Measurements from ENCODE around the gene RANBP1. TPM values are rescaled to one million over a fixed set of nuclear protein-coding genes. Genes with fewer than 3 reads are reported as not detected.

The RANBP1 gene
- polyA plus RNA-seq, 1 donor: 190 TPM

GRCh38 chr22:20086101-20086599 is 29.8 kb upstream of the RANBP1 start:
- DNase-seq: no peak

GRCh38 chr22:20086763-20087162 is 29.1 kb upstream of the RANBP1 start:
- DNase-seq: no peak

- DNase-seq: no peak
Observed at GRCh38 chr22:20087319-20088262, 28.3 kb upstream of the RANBP1 start.

DNA sequence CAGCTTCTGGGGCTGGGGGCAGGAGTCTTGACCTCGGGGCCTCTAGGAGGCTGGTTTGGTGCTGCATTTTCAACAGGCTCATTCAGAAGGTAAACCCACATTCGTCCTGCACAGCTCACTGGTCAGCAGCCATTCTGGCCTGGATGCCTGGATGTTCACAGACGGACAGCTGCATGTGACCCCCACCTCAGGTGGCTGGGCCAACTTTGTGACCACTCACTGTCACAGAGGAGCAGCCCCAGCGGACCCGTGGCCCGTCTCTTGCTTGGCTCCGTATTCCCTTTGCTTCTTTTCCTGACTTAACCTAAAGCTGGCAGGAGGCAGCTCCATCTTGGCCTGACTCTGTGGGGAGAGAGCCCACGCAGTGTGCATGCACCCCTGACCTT is 27.6 kb upstream of the RANBP1 start:
- DNase-seq: no peak

DNA sequence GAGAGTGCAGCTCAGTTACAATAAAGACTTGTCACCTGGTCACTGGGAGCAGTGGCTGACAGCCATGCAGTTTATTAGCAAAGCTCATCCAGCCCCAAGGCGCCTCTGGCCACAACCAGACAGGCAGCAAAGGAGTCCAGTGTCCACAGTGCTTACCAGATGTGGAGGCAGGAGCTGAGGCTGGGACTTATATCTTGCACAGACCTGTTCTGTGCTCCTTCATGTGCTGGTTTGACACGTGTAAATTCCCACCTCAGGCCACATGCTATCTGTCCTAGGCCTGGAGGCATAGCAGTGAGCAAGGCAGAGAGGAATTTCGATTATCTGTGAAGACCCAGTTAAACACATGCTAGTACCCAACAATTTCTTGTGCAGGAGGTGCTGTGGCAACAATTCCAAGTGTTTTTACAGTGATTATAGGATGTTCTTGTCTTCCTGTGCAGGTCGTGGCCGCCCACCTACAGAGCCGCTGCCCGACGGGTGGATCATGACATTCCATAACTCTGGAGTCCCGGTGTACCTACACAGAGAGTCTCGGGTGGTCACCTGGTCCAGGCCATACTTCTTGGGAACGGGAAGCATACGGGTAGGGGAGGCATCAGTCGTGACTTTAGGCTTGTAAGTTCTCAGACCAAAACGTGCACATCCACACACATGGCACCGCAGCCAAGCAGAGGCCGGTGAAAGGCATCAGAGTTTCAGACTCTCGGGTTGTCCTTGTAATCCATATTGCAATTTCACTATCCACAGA is 26.5 kb upstream of the RANBP1 start:
- no peak for DNase-seq

DNA sequence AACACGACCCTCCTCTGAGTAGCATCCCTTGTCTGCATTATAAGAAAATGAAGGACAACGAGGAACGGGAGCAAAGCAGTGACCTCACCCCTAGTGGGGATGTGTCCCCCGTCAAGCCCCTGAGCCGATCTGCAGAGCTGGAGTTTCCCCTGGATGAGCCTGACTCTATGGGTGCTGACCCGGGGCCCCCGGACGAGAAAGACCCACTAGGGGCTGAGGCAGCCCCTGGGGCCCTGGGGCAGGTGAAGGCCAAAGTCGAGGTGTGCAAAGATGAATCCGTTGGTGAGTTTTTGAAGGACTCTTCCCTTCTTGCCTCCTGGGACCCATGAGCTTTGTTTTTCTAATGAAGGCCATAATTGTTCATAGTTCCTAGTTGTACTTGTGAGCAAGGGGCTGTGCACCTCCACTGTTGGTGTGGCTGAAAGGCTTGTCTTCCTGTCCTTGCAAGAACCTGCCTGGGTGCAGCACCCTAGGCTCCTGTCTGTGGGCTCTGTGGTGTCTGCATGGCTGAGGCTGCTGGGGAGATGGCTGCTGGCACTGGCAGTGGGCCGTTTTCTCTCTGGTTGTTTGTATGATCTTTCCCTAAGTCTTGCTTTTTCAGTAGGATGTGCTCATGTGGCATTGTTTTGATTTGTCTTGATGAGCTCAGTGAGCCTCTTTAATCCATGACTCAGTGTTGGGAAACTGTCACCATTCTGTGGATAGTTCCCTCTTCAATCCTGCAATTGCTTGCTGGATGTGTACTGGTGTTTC is 25.8 kb upstream of the RANBP1 start:
- DNase-seq: no peak

GRCh38 chr22:20090730-20091240 is 25.1 kb upstream of the RANBP1 start:
- DNase-seq: no peak

GRCh38 chr22:20091690-20092476 is 24.0 kb upstream of the RANBP1 start:
- DNase-seq: no peak

DNA sequence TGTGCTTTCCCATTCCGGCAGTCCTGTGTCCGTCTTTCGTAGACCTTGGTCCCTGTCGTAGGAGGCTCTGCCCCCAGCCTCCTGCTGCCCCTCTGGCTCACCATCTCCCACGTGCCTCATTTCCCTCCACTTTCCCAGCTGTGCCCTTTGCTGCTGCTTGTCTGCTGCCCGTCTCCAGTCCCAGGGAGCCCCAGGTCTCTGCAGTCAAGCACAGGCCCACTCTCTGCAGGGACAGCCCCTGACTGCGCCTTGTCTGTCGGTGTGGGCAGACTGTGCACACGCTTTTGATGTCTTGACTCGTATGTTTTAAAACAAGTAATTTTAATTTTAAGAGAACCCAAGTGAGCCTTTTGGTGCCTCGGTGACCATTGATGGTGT is 23.4 kb upstream of the RANBP1 start:
- DNase-seq: no peak

DNA sequence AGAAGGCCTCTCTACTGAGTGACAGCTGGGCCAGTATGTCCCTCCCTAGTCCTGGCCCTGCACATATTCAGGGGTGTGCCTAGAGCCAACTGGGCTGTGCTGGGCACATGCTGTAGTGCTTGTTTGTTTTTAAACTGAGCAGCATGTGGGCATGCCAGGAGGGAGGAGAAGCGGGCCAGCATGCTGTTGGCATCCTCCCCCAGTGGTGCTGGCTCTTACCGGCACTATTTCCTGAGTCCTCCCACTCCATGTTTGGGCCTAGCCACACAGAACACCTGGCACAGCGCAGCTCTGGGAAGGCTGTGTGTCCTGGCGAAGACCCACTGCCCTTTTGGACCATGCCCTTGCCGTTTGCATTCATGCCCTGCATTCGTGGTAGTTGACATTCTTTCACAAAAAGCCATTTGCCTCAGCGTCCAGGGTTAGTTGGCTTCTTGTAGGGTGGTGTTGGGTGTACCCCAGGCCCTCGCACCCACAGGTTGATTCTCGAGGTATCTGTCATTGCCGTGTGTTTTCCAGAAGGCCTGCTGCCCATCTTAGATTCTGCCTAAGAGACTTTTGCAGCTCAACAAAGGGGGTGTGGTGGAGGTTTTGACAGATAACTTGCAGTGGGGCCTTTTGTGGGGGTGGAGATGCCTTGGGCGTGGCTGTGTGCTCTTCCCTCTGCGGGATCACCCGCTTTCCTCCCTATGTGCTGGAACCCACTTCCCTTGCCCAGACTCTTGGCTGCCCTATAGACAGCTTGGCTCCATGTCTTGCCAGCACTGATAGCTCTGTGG is 22.3 kb upstream of the RANBP1 start:
- DNase-seq: no peak

DNA sequence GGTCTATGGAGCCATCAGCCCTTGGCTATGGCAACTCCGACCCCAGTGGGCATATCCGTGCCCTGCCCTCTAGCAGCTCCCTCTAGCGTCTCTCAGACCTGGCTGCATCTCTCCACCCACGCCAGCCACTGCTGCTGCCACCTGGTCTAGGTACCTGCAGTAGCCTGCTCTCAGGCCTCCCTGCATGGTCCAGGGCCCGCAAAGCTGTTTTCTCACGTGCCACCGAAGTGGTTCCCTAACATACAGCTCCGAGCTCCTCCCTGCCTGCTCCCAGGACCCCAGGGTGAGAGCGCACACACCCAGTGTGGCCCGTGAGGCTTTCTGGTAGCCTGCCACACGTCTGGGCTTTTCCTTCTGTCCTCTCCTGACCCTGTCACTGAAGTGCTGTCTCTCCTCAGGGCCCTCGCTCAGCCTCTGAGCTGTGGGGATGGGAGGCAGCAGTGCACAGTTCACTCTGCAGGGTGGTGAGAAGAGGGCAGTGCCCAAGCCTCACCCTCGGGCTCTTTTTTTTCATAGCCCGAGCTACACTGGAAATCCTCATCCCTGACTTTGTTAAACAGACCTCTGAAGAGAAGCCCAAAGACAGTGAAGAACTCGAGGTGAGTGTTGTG is 21.6 kb upstream of the RANBP1 start:
- no peak for DNase-seq

GRCh38 chr22:20095521-20095920 is 20.4 kb upstream of the RANBP1 start:
- no peak for DNase-seq

- DNase-seq: no peak
Observed at GRCh38 chr22:20096574-20097420, 19.1 kb upstream of the RANBP1 start.

- DNase-seq: no peak
Observed at GRCh38 chr22:20099099-20099711, 16.7 kb upstream of the RANBP1 start.

GRCh38 chr22:20101638-20102037 is 14.3 kb upstream of the RANBP1 start:
- DNase-seq: no peak

- no peak for DNase-seq
Observed at GRCh38 chr22:20102203-20102780, 13.6 kb upstream of the RANBP1 start.

- no peak for DNase-seq
Observed at GRCh38 chr22:20105456-20106204, 10.3 kb upstream of the RANBP1 start.
